Ovary (tissue), 3 donors: ENCODE results near the gene KCTD10.

ENCODE experiments used
- CTCF ChIP-seq, 3 donors: fragments of 450-650 bp in 2 of 3; fragments of 200-600 bp in 1 of 3; IDR thresholded peaks; one replicate each; pipeline versions ENCODE4 v1.5.1 to v1.8.0; 2016 to 2022; ENCODE audit warnings: antibody characterized with exemption in 3 of 3, mild to moderate bottlenecking in 1 of 3
- POLR2A ChIP-seq: fragments of 450-650 bp; IDR thresholded peaks from one replicate; pipeline ENCODE4 v1.6.1; 2017; ENCODE audit warnings: antibody characterized with exemption, mild to moderate bottlenecking, moderate library complexity
- donor health status: DM: no; HTN: no; CAD: no.

- TF ChIP-seq CTCF (IDR thresholded peaks at IDR 0.05), result peak; percentile 70 to 91 (median 73)
- no peak for TF ChIP-seq POLR2A
These were observed 49.0 kb downstream of the KCTD10 start for GRCh38 chr12:109428037-109428629.
